Fibroblast of skin of left biceps (primary cell): ENCODE results near the gene BAIAP2L1.
"Not testable (repeated sequence)": the region's sequence is repeated elsewhere in the genome, so short reads cannot be mapped to it uniquely, and the experiment has no call there.

ENCODE experiments used
- DNase-seq, 2 experiments: peaks; one replicate each; pipeline ENCODE4 v3.0.0-alpha.2; 2013; ENCODE audit warnings: low read depth in 2 of 2

Gene BAIAP2L1

GRCh38 chr7:98398567-98399372 lies 2.1 kb downstream of the BAIAP2L1 start:
- DNase-seq = no peak

DNA sequence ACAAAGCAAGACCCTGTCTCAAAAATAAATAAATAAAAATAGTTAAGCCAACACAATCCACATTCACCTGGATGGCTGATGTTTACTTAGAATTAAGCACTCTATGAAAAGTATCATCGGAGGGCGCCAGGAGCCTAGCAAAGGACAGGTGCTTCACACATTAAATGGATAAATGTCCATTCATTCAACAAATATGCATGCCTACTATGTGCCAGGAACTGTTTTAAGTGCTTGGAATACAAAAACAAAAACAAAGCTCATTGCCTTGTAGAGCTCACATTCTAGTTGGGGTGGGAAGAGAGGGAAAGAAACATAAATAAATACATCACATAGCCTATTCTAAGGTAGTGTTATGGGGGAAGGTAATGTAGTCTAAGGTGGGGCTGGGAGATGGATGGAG lies 4.1 kb downstream of the BAIAP2L1 start:
- DNase-seq = no peak

GRCh38 chr7:98395951-98396350 lies 4.9 kb downstream of the BAIAP2L1 start:
- DNase-seq = no peak

DNA sequence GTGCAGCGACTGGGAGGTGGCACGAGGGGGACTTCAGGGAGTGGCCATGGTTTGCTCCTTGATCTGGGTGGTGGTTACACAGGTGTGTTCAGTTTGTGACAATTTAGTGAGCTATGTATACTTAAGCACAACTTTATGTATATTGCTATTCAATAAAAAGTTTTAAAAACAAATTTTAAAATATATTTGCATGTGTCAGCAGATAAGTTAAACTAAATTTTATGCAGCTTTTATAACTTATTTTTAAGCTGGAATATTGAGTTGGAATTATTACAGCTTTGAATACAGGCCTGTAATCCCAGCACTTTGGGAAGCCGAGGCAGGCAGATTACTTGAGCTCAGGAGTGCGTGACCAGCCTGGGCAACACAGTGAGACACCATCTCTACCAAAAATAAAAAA lies 5.4 kb downstream of the BAIAP2L1 start:
- DNase-seq = no peak

DNA sequence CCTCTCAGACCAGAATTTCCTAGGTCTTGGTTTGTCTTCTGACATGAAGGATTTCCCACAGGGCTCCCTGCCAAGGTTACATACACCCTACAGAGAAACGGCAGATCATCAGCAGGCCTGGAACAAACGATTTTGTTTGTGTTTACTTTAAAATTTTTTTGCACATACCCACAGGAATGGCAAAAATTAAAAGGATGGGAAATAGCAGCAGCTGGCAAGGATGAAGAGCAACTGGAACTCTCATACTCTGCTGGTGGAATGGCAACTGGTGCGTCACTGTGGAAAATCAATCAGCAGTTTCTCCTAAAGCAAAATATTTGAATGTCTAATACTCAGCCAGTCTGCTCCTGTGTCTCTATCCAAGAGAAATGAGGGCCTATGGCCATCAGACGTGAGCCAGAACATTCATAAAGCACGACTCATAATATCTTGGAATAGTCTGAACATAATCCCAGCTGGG lies 6.5 kb downstream of the BAIAP2L1 start:
- peak in 1 of 2 experiments; percentile 21 for DNase-seq

DNA sequence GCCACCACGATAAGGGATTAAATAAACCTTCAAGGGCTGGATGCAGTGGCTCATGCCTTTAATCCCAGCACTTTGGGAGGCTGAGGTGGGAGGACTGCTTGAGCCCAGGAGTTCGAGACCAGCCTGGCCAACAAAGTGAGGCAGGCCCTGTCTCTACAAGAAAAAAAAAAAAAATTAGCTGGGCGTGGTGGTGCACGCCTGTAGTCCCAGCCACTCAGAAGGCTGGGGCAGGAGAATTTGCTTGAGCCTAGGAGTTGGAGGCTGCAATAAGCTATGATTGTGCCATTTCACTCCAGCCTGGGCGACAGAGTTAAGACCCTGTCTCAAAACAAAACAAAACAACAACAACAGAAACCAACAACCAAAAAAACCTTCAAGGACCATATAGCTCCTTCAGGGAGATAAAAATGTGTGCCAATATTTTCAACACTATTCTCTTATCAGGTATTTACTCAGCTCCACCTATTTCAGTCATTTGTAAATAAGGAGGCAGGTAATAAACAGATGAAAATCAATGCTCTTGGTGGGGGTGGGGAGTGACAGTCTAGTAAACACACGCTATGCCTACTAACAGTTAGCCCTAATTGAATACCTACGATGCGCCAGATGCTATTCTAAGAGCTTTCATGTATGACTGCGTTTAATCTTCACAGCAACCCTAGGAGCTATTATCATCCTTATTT lies 13.2 kb downstream of the BAIAP2L1 start:
- DNase-seq = no peak

DNA sequence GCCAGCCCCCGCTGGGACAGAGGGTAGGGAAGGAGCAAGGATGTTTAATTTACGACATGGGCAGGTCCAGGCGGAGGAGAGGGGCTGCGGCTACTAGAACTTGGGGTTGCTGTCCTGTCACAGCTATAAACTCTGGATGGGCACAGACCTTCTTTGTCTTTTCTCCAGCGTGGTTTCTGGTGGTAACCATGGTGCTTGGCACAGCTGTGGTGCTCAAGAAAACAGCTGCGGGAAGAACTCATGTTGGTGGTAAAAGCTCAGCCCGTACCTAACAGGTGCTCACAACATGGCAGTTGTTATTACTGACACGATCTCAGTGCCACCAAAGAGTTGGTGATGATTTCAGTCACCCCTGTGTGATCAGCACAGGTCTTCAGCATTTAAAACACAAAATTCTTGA lies 13.8 kb downstream of the BAIAP2L1 start:
- no peak for DNase-seq

GRCh38 chr7:98385532-98385931 lies 15.4 kb downstream of the BAIAP2L1 start:
- not testable (repeated sequence) for DNase-seq

DNA sequence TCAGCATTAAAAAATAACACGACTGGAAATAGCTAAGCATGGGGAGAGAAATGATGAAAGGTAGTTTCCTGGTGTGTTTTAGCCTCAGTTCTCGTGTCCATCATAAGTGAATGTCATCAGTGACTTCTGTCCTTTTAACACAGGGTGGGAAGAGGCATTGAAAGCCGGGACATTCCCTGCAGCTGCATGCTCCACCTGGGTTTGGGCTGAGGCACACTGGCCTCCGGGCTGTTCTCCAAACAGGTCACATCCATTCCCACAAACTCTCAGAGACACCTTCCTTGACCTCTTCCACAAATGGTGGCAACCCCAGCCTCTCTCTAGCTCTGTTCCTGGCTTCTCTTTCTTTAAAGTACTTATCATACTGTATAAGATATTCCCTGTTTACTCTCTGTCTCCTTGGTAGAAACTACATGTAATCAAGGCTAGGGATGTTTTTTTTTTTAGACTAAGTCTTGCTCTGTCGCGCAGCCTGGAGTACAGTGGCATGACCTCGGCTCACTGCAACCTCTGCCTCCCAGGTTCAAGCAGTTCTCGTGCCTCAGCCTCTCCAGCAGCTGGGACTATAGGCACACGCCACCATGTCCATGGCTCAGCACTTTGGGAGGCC lies 22.6 kb downstream of the BAIAP2L1 start:
- no peak for DNase-seq

DNA sequence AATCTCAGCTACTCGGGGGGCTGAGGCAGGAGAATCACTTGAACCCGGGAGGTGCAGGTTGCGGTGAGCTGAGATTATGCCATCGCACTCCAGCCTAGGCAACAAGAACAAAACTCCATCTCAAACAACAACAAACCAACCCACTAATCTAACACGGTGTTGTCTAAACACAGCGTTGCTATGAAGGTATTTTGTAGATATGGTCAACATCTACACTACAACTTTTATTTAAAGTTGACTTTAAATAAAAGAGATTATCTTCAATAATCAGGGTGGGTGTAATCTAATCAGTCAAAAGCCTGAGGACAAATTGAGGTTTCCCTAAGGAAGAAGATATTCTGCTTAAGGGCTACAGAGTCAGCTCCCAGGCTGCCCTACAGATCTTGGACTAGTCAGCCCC lies 24.2 kb downstream of the BAIAP2L1 start:
- no peak for DNase-seq

DNA sequence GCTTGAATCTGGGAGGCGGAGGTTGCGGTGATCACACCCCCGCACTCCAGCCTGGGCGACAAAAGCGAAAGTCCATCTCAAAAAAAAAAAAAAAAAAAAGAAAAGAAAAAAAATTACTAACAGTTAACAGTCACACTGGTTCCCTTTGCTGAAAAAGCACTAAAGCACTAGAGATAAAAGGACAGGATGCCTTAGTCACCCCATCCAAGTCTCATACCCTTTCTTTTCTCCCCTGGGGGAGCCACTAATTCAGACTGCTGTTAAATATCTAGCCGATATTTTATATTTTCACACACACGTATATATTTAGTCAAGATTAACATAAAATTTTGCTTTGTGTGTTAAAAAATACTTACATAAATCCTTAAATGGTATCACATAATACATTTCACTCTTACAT lies 25.2 kb downstream of the BAIAP2L1 start:
- DNase-seq = no peak

DNA sequence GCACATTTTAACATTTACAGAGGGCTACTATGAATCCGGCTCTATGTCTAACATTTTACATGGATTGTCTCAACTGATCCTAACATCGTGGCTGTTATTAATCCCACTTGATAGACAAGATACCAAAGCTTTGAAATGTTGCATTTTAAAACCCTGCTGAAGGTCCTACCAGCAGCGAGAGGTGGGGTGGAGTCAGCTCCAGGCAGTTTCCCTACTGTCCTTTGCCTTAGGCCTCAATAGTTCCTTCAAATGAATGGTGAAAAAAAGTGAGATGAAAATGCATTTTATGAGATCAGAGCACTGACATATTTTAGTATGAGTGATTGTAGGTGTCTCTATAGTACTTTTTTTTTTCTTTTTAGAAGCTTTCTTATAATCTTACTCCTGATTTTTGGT lies 26.6 kb downstream of the BAIAP2L1 start:
- no peak for DNase-seq

DNA sequence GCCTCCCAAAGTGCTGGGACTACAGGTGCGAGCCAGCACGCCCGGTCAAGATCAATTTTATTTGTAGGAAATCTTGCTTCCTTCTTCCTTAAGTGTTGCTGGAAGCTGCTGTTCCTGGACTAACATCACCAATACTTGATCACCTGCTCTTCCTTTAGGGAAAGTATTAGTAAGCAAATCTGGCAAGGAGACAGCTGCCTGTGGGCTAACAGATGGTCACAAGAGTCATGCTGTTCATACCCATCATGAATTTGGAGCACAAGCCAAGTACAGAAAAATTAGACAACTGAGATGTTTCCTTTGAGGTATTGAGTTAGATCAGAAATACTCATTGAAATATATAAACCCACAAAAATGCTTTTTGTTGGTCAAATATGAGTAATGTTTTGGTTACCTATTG lies 27.9 kb downstream of the BAIAP2L1 start:
- peak; percentile 20 to 28 for DNase-seq

- DNase-seq = no peak
Measured at GRCh38 chr7:98369726-98370125, 31.2 kb downstream of the BAIAP2L1 start.

GRCh38 chr7:98368716-98369115 lies 32.2 kb downstream of the BAIAP2L1 start:
- no peak for DNase-seq

- DNase-seq = no peak
Measured at GRCh38 chr7:98366562-98366938, 34.3 kb downstream of the BAIAP2L1 start.

- no peak for DNase-seq
Measured at GRCh38 chr7:98365863-98366561, 34.9 kb downstream of the BAIAP2L1 start.

GRCh38 chr7:98364220-98364619 lies 36.7 kb downstream of the BAIAP2L1 start:
- no peak for DNase-seq

DNA sequence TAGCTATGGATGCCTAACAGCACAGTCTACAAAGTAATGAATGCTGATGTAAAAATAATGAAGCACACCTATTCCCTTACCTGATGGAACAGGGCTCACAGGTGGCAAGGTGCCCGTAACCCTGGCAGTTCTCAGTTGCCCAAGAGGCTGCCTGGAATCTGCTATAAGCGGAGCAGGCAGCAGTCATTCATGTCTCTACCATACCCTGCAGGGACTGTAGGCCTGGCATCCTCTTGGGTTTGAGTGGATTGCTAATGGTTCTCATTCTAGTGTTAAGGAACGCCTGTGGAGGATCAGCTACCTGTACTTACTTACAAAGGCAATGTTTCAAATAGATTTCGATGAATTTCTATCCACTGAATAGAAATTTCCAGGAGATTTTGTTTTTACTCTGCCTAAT lies 38.4 kb downstream of the BAIAP2L1 start:
- DNase-seq = no peak

DNA sequence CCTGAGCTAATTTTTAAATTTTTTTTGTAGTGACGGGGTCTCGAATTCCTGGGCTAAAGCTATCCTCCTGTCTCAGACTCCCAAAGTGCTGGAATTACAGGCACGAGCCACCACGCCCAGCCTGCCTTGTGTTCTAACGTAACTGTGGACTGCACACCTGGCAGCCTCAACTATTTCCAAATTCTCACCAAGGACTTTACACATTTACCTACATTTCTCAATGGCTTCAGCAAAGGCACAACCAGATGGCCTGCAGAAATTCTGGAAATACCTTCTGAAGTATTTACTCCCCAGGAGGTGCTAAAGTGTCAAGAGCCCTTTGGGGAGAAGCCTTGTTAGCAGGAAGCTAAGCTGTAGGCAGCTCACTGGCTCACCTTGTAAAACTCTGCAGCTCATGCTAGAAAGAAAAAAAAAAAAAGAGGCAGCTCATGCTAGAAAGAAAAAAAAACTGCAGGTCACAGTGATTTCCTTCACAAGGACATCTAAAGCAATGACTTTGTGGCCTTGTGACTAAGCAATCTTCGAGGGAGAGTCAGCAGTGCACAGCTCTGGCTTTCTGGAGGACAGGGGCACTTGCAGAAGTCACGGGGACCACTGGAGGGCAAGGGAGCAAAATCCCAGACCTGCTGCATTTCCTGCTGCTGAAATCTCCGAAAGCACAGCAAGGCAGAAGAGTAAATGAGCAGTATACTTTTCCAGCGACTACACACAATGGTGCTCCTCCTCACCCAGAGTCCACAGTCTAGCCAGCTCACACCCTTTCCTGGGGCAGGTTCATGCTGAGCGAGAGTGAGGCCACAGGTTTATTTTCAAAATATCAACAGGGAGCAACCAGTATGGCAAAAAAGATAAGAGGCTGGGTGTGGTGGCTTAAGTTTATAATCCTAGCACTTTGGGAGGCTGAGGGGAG lies 40.4 kb downstream of the BAIAP2L1 start:
- DNase-seq = no peak

GRCh38 chr7:98359395-98359794 lies 41.5 kb downstream of the BAIAP2L1 start:
- DNase-seq = no peak
